Kidney tubule cell (primary cell): ENCODE data around the gene PATE3.
A peak's percentile ranks its signal among the peaks of the same experiment; 100 is the strongest.

Experiments
- DNase-seq: peaks from one replicate; pipeline ENCODE4 v3.0.0-alpha.2; 2018; ENCODE audit warnings: low spot score

Gene PATE3

GRCh38 chr11:125787827-125788226 lies at the start of gene PATE3:
PATE3 (plus strand) TSS chr11:125788127; CDS start chr11:125788152, 25 bp downstream.
- DNase-seq, result no peak

- DNase-seq, result no peak
Observed at GRCh38 chr11:125740617-125741016, 47.3 kb upstream of the PATE3 start.

GRCh38 chr11:125743681-125744080 lies 44.2 kb upstream of the PATE3 start:
- no peak for DNase-seq

GRCh38 chr11:125745979-125746378 lies 41.9 kb upstream of the PATE3 start, which contains the start of gene PATE1:
PATE1 (plus strand) TSS chr11:125746279; CDS start chr11:125746305, 26 bp downstream.
- no peak for DNase-seq

GRCh38 chr11:125750629-125751028 lies 37.3 kb upstream of the PATE3 start:
- DNase-seq, result no peak

GRCh38 chr11:125756050-125756449 lies 31.9 kb upstream of the PATE3 start:
- no peak for DNase-seq

- DNase-seq, result no peak
Observed at GRCh38 chr11:125762445-125762844, 25.5 kb upstream of the PATE3 start.

GRCh38 chr11:125763483-125763882 lies 24.4 kb upstream of the PATE3 start:
- DNase-seq, result no peak

GRCh38 chr11:125766251-125766650 lies 21.7 kb upstream of the PATE3 start:
- DNase-seq, result no peak

- DNase-seq, result no peak
Observed at GRCh38 chr11:125768336-125769046, 19.4 kb upstream of the PATE3 start.

GRCh38 chr11:125770583-125770982 lies 17.3 kb upstream of the PATE3 start:
- DNase-seq, result no peak

GRCh38 chr11:125772834-125773505 lies 15.0 kb upstream of the PATE3 start:
- peak; percentile 12 for DNase-seq

- DNase-seq, result no peak
Observed at GRCh38 chr11:125773516-125773915, 14.4 kb upstream of the PATE3 start.

- peak; percentile 20 for DNase-seq
Observed at GRCh38 chr11:125777309-125777708, 10.6 kb upstream of the PATE3 start.

GRCh38 chr11:125778728-125779127 lies 9.2 kb upstream of the PATE3 start, which contains the start of gene PATE2:
PATE2 (minus strand) TSS chr11:125778828; CDS start chr11:125778773, 55 bp downstream.
- DNase-seq, result no peak

GRCh38 chr11:125784678-125785077 lies 3.2 kb upstream of the PATE3 start:
- no peak for DNase-seq

GRCh38 chr11:125790825-125791224 lies 2.9 kb downstream of the PATE3 start:
- no peak for DNase-seq

GRCh38 chr11:125797641-125798040 lies 9.7 kb downstream of the PATE3 start:
- DNase-seq, result no peak

- no peak for DNase-seq
Observed at GRCh38 chr11:125799808-125800207, 11.9 kb downstream of the PATE3 start.

GRCh38 chr11:125802387-125802786 lies 14.5 kb downstream of the PATE3 start:
- DNase-seq, result no peak

- DNase-seq, result no peak
Observed at GRCh38 chr11:125807909-125808308, 20.0 kb downstream of the PATE3 start.

GRCh38 chr11:125833016-125833415 lies 45.1 kb downstream of the PATE3 start, which contains the start of gene PATE4:
PATE4 (plus strand) TSS chr11:125833316; CDS start chr11:125833360, 44 bp downstream.
- no peak for DNase-seq

GRCh38 chr11:125835748-125836147 lies 47.8 kb downstream of the PATE3 start:
- no peak for DNase-seq
